Peyer's patch (tissue), 4 donors: ENCODE measurements around the gene HS6ST1.

Source experiments
- POLR2A ChIP-seq, 2 donors: fragments of 450-650 bp; IDR thresholded peaks; one replicate each; pipeline ENCODE4 v1.5.1; 2017; ENCODE audit warnings: antibody characterized with exemption in 2 of 2, mild to moderate bottlenecking in 2 of 2, moderate library complexity in 2 of 2
- TF ChIP-seq, protein P1 (sequence below), 6 experiments: fragments of 450-650 bp in 4 of 6; fragments of 200-600 bp in 2 of 6; sonication (generic) in 1 of 6; IDR thresholded peaks; one replicate each; pipeline ENCODE4 v1.5.1; 2017 to 2019; ENCODE audit warnings: antibody characterized with exemption in 6 of 6, mild to moderate bottlenecking in 3 of 6, moderate library complexity in 1 of 6

DNA sequence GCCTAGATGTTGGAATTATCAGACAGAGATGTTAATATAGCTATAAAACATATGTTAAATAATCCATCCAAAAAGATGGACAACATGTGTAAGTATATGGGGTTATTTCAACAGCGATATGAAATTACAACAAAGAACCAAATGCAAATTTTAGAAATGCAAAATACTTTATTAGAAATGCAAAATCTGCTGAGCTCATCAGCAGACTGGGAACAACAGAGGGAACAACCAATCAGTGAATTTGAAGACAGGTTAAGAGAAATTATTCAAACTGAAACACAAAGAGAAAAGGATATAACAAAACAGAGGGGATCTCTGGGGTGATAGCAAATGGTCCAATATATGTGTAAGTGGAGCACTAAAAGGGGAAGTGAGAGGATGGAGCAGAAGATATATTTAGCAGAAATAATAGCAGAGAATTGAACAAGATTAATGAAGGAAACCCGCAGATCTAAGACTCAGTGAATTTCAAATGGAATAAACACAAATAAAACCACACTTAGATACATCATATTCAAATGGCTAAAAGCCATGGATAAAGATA, 13.5 kb upstream of the HS6ST1 start:
- TF ChIP-seq, protein P1, sequence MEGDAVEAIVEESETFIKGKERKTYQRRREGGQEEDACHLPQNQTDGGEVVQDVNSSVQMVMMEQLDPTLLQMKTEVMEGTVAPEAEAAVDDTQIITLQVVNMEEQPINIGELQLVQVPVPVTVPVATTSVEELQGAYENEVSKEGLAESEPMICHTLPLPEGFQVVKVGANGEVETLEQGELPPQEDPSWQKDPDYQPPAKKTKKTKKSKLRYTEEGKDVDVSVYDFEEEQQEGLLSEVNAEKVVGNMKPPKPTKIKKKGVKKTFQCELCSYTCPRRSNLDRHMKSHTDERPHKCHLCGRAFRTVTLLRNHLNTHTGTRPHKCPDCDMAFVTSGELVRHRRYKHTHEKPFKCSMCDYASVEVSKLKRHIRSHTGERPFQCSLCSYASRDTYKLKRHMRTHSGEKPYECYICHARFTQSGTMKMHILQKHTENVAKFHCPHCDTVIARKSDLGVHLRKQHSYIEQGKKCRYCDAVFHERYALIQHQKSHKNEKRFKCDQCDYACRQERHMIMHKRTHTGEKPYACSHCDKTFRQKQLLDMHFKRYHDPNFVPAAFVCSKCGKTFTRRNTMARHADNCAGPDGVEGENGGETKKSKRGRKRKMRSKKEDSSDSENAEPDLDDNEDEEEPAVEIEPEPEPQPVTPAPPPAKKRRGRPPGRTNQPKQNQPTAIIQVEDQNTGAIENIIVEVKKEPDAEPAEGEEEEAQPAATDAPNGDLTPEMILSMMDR (IDR thresholded peaks at IDR 0.05) = no peak
- TF ChIP-seq POLR2A (IDR thresholded peaks at IDR 0.05) = no peak
